Pancreas (tissue), 10 donors: ENCODE results near the gene KRT86. TPM values are rescaled to one million over a fixed set of nuclear protein-coding genes. Genes with fewer than 3 reads are reported as not detected.
A peak's percentile ranks its signal among the peaks of the same experiment; 100 is the strongest.

Source experiments
- ATAC-seq, 4 donors: fragments of 200-7000 bp; cut with Tn5 transposase; one replicate each; pipeline versions ENCODE4 v1.8.0 to v1.9.1; 2020; ENCODE audit warnings: mild to moderate bottlenecking in 4 of 4, moderate library complexity in 4 of 4
- DNase-seq, 6 donors: peaks; one replicate each; pipeline ENCODE4 v3.0.0-alpha.2; 2020
- FAIRE-seq: peaks from 2 replicates; lab custom pipeline; 2012; peaks lifted over from hg19 to GRCh38; lab: Jason Lieb, UNC
- H3K27ac ChIP-seq, 4 donors: fragments of 200-600 bp; sonication (generic); 1 replicate in 3 of 4; 2 replicates in 1 of 4; pipeline versions ENCODE4 v1.5.0 to v1.8.0; 2020
- H3K27me3 ChIP-seq, 4 donors: fragments of 200-600 bp; one replicate each; pipeline ENCODE4 v1.8.0; 2021
- H3K36me3 ChIP-seq, 3 donors: fragments of 200-600 bp; sonication (generic) in 1 of 3; one replicate each; pipeline versions ENCODE4 v1.5.0 to v1.8.0; 2020 to 2021
- H3K4me1 ChIP-seq, 3 donors: fragments of 200-600 bp; one replicate each; pipeline ENCODE4 v1.8.0; 2021
- H3K4me3 ChIP-seq, 4 donors: fragments of 200-600 bp; sonication (generic) in 2 of 4; one replicate each; pipeline versions ENCODE4 v1.5.0 to v1.8.0; 2020 to 2021
- H3K9me3 ChIP-seq, 4 donors: fragments of 200-600 bp; one replicate each; pipeline ENCODE4 v1.8.0; 2021
- WGBS, 2 donors: extraction: QIAGEN DNeasy Blood & Tissue Kit; methylation state at CpG; one replicate each; pipeline ENCODE4 v1.1.7; 2013; 5-methylcytosine and 5-hydroxymethylcytosine counted together
- intact Hi-C, 3 donors: fragments of 100-400 bp; cut with DNase I; formaldehyde crosslinking; loops; one replicate each; pipeline versions ENCODE4 v1.11.1 to v1.14.2; 2022
- polyA plus RNA-seq, 2 donors: library from polyadenylated mRNA; stranded (reverse); fragments of 200-250 nt; gene quantifications; one replicate each; pipeline ENCODE4 v1.2.3, GENCODE V29; 2013
- total RNA-seq, 6 donors: library from RNA; stranded (reverse); fragmentation: NEBNext Ultra II Directional in 4 of 6; extraction: Animal tissue kit (Norgen Biotek cat#: 25700) in 4 of 6; gene quantifications; one replicate each; pipeline versions ENCODE4 v1.2.1 to v1.2.4, GENCODE V29; 2021 to 2023
- TF ChIP-seq, protein P1 (sequence below), 4 donors: fragments of 200-600 bp; sonication (generic) in 3 of 4; IDR thresholded peaks; one replicate each; pipeline versions ENCODE4 v1.5.0 to v1.8.0; 2021; ENCODE audit warnings: antibody characterized with exemption in 4 of 4
- donor health status: healthy with polysubstance abuse.
- donor health status: DM: no; HTN: no; CAD: no; lungs with moderate emphysema.
- donor health status: DM: no; HTN: no; CAD: no.
- donor health status: control.
- donor health status: control.
- donor health status: Bipolar disorder and iron deficiency.
- donor health status: DM: yes; HTN: yes; CAD: no.
- donor health status: DM: no; HTN: no; CAD: no.
- donor health status: DM: no; HTN: no; CAD: no.
- donor health status: DM: yes; HTN: yes; CAD: no.

KRT86 gene
- total and polyA plus RNA-seq, 8 donors, result 0.60 to 3.3 (median 1.8) TPM

DNA sequence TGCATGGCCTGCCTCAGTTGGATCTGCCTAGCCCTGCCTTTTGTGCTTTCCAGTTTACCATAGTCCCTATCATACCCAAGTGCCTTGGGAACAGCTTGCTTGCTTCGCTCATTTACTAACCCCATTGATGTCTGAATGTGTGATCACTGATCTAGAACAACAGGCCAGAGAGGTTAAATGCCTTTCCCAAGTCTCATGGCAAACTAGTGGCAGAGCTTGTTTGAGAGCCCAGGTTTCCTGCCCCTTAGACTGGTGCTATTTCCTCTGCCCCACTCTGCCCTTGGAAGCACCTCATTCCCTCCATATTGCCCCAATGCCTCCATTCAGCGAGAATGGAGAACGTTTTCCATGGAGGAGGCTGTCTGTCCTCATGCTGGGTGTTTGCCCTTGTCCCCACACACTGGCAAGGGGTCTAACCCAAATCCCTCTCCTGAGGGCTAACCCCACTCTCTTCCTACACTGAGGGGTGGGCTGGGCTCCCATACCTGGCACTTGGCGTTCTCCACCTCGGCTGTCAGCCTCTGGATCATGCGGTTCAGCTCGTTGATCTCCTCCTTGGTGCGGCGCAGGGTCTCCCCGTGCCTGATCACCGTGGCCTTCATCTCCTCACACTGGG, 21.6 kb upstream of the KRT86 start:
- no peak overlapping the region for H3K27ac ChIP-seq
- intact Hi-C loops, result no loop called here
- ATAC-seq (no peak), FAIRE-seq (no peak), DNase-seq (peak in 2 of 6 donors; percentile 8)
- TF ChIP-seq, protein P1, sequence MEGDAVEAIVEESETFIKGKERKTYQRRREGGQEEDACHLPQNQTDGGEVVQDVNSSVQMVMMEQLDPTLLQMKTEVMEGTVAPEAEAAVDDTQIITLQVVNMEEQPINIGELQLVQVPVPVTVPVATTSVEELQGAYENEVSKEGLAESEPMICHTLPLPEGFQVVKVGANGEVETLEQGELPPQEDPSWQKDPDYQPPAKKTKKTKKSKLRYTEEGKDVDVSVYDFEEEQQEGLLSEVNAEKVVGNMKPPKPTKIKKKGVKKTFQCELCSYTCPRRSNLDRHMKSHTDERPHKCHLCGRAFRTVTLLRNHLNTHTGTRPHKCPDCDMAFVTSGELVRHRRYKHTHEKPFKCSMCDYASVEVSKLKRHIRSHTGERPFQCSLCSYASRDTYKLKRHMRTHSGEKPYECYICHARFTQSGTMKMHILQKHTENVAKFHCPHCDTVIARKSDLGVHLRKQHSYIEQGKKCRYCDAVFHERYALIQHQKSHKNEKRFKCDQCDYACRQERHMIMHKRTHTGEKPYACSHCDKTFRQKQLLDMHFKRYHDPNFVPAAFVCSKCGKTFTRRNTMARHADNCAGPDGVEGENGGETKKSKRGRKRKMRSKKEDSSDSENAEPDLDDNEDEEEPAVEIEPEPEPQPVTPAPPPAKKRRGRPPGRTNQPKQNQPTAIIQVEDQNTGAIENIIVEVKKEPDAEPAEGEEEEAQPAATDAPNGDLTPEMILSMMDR (IDR thresholded peaks at IDR 0.05), result no peak
- peaks cover 22 to 28% (median 27%) of the 10 kb centered on the region in 3 donors for H3K4me1 ChIP-seq
- H3K36me3 ChIP-seq, result no peaks in the 10 kb centered on the region
- no peak overlapping the region for H3K4me3 ChIP-seq
- H3K27me3 ChIP-seq, result no peaks in the 10 kb centered on the region
- WGBS, 2 donors, result 97 to 98% methylated on average over 10 to 11 of the region's 11 CpGs
- no peaks in the 10 kb centered on the region for H3K9me3 ChIP-seq

DNA sequence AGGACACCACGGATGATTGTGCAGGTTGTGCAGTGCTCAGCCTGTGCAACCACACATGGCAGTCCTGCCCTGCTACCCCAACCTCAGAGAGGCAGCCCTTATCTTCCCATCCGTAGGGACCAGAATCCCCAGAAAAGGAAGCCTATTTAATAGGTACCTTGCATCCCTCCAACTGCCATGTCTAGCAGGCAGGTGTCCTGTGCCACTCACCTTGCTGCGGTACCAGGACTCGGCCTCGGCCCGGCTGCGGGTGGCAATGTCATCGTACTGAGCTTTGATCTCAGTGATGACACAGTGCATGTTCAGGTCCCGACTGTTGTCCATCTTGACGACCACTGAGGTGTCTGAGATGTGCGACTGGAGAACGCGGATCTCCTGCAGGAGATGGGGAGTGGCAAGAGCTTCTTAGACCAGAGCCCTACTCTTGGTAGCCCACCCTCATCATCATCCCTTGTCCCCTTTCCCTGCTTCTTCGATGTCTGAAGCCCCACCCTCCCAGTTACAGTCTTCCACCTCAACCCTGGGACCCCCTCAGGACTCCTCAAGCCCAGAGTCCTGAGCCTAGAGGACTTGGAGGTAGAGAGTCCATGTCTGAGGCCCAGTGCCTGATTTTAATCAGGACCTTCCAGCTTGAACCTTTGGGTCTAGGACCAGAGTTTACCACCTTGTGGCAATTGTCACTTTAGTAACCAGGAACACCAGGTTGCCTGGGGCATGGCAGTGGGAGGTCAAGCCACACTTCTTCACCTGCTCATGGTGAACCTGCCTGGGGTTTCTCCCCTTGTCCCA, 20.9 kb upstream of the KRT86 start:
- H3K27ac ChIP-seq, result no peak overlapping the region
- no peaks in the 10 kb centered on the region for H3K9me3 ChIP-seq
- FAIRE-seq (no peak), ATAC-seq (no peak), DNase-seq (peak in 2 of 6 donors; percentile 9 to 11)
- peaks cover 14 to 20% (median 20%) of the 10 kb centered on the region in 3 donors for H3K4me1 ChIP-seq
- 90 to 96% methylated on average over 14 of the region's 14 CpGs for WGBS, 2 donors
- no peak overlapping the region for H3K4me3 ChIP-seq
- H3K36me3 ChIP-seq, result no peaks in the 10 kb centered on the region
- TF ChIP-seq, protein P1 (IDR thresholded peaks at IDR 0.05), result no peak
- no peaks in the 10 kb centered on the region for H3K27me3 ChIP-seq
- intact Hi-C loops, result no loop called here

DNA sequence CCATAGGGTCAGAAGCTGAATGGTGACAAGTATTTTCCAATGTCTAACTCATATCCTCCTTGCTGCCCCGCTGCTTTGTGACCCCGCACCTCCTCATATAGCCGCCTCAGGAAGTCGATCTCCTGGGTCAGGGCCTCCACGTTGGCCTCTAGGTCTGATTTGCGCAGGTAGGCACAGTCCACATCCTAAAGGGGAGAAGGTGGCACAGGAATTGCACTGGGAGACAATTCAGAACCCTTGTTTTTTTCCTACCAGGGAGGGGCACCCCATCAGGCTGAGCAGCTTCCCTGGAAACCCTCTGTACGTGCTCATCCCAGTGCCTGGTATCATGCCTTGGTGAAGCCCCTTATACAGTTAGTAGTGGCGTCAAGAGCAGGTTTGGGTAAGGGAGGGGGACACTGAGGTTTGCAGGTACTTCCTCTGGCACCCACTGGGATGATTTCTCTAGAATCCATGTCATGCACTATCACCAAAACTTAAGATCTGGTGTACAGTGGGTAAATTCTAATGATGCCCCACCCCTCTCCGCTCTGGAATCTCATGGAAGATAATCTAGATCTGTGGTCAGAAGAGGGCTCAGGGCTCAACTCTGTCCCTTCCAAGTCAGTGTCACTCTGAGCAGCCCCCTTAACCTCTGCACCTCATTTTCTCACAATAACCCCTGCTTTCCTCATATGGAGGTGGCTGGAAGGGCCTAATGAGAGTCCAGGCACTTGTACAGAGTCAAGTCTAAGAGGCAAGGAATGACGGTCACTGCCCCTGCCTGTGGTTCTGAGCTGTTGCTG, 20.1 kb upstream of the KRT86 start:
- Histone ChIP-seq H3K36me3 (no peaks in the 10 kb centered on the region), H3K27ac (no peak overlapping the region), H3K4me3 (no peak overlapping the region), H3K9me3 (no peaks in the 10 kb centered on the region), H3K27me3 (no peaks in the 10 kb centered on the region), H3K4me1 (peaks cover 11 to 15% (median 13%) of the 10 kb centered on the region in 3 donors)
- DNase-seq, result peak in 2 of 6 donors; percentile 6 to 7
- TF ChIP-seq, protein P1 (IDR thresholded peaks at IDR 0.05), result no peak
- no peak for ATAC-seq
- FAIRE-seq, result no peak
- WGBS, 2 donors, result 94 to 95% methylated on average over 10 of the region's 10 CpGs
- intact Hi-C loops, result no loop called here

DNA sequence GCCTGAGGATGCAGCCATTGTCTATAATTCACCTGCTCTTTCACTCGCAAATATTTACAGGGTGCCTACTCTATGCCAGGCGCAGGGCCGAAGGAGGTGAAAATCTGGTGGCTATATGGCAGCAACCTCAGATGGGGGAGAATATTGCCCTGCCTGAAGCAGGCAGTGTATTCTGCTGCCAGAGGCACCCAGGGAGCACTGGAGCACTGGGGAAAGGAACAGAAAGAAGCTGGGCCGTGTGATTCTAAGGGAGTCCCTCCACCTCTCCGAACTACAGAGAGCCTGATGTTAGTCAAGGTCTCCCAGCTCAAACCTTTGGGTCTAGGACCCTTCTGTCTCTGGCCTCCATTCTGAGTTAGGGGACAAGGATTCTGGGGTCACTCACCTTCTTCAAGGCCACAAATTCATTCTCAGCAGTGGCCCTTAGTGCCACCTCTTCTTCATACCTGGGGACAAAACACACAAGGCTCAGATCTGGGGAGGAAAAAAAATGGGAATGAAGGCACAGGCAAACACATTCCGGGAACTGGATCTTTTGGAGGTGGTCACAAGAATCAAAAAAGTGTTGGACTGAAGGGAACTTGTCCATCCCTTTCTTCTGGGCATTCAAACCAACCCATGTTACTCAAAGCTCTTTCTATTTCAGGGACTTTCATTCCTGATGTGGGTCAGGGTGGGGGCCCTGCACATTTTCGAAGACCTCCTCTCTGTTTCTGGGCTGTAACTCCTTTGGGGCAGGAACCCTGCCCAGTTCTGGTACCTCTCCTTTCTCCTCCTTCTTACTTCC, 19.3 kb upstream of the KRT86 start:
- intact Hi-C loops, result no loop called here
- peak in 2 of 6 donors; percentile 1 to 7 for DNase-seq
- H3K36me3 ChIP-seq, result no peaks in the 10 kb centered on the region
- no peak for FAIRE-seq
- 76 to 77% methylated on average over 7 of the region's 7 CpGs for WGBS, 2 donors
- no peaks in the 10 kb centered on the region for H3K27me3 ChIP-seq
- no peak overlapping the region for H3K4me3 ChIP-seq
- H3K27ac ChIP-seq, result no peak overlapping the region
- TF ChIP-seq, protein P1 (IDR thresholded peaks at IDR 0.05), result no peak
- H3K4me1 ChIP-seq, result peaks cover 5 to 14% (median 7%) of the 10 kb centered on the region in 3 donors
- H3K9me3 ChIP-seq, result no peaks in the 10 kb centered on the region
- no peak for ATAC-seq
